ENCODE measurements around the gene ENAM.
"Not testable (repeated sequence)": the region's sequence is repeated elsewhere in the genome, so short reads cannot be mapped to it uniquely, and the experiment has no call there.

ENAM gene

GRCh38 chr4:70680934-70681333 is 52.4 kb downstream of the ENAM start:
- no peak for DNase-seq (ENCODE audit: low read depth, low spot score)

- no peak for DNase-seq (ENCODE audit: low read depth, low spot score)
Observed at GRCh38 chr4:70681704-70682103, 53.2 kb downstream of the ENAM start.

GRCh38 chr4:70682142-70682541 is 53.6 kb downstream of the ENAM start:
- not testable (repeated sequence) for DNase-seq (ENCODE audit: low read depth, low spot score)

- DNase-seq (ENCODE audit: low read depth, low spot score) = no peak
Observed at GRCh38 chr4:70687392-70687791, 58.8 kb downstream of the ENAM start.

- peak; percentile 91 for DNase-seq (ENCODE audit: low read depth, low spot score)
Observed at GRCh38 chr4:70687821-70688794, 59.6 kb downstream of the ENAM start, which contains the start of gene UTP3. TSS of gene UTP3 (plus strand) at chr4:70688532. CDS start at chr4:70688678, 146 bp downstream.

GRCh38 chr4:70688795-70689231 is 60.3 kb downstream of the ENAM start:
- DNase-seq (ENCODE audit: low read depth, low spot score) = no peak

GRCh38 chr4:70691661-70692060 is 63.1 kb downstream of the ENAM start:
- DNase-seq (ENCODE audit: low read depth, low spot score) = no peak

GRCh38 chr4:70694633-70695032 is 66.1 kb downstream of the ENAM start:
- DNase-seq (ENCODE audit: low read depth, low spot score) = not testable (repeated sequence)

Data from activated naive CD8-positive, alpha-beta T cell treated with anti-CD3 and anti-CD28 coated beads, Interleukin-2, amount 50 U/mL, for 16 hours (primary cell).